ENCODE data around the gene BID.

GRCh38 chr22:17746916-17747315 lies 27.4 kb downstream of the BID start:
- TF ChIP-seq POLR2A (IDR thresholded peaks at IDR 0.05; ENCODE audit: low read length), result no peak
- TF ChIP-seq GATA1 (IDR thresholded peaks at IDR 0.05; ENCODE audit: low read depth, low read length), result no peak
